HG03460 (cell line): Measurements from ENCODE around the gene SUSD1.
A peak's percentile ranks its signal among the peaks of the same experiment; 100 is the strongest.
"Not testable (repeated sequence)": the region's sequence is repeated elsewhere in the genome, so short reads cannot be mapped to it uniquely, and the experiment has no call there.

Experiments
- ATAC-seq: cut with Tn5 transposase; IDR thresholded peaks from one replicate; pipeline ENCODE4 v1.9.1; 2021; ENCODE audit not compliant: unreplicated experiment

The SUSD1 gene

GRCh38 chr9:112174965-112175795 lies at the start of gene SUSD1:
Gene SUSD1 (minus strand): TSS chr9:112175297. CDS start chr9:112175235, 62 bp downstream.
- ATAC-seq: peak; percentile 35

- peak; percentile 87 for ATAC-seq
Observed at GRCh38 chr9:112224401-112225289, 49.5 kb upstream of the SUSD1 start.

- peak; percentile 95 for ATAC-seq
Observed at GRCh38 chr9:112218908-112219307, 43.8 kb upstream of the SUSD1 start.

- no peak for ATAC-seq
Observed at GRCh38 chr9:112212926-112213325, 37.8 kb upstream of the SUSD1 start.

- ATAC-seq: no peak
Observed at GRCh38 chr9:112207451-112207850, 32.4 kb upstream of the SUSD1 start.

- ATAC-seq: no peak
Observed at GRCh38 chr9:112203536-112203935, 28.4 kb upstream of the SUSD1 start.

GRCh38 chr9:112200711-112201110 lies 25.6 kb upstream of the SUSD1 start:
- no peak for ATAC-seq

- no peak for ATAC-seq
Observed at GRCh38 chr9:112198646-112199045, 23.5 kb upstream of the SUSD1 start.

- ATAC-seq: no peak
Observed at GRCh38 chr9:112194969-112195431, 19.9 kb upstream of the SUSD1 start.

GRCh38 chr9:112193572-112194288 lies 18.6 kb upstream of the SUSD1 start:
- ATAC-seq: no peak

GRCh38 chr9:112190320-112190719 lies 15.2 kb upstream of the SUSD1 start:
- not testable (repeated sequence) for ATAC-seq

GRCh38 chr9:112188884-112189283 lies 13.8 kb upstream of the SUSD1 start:
- no peak for ATAC-seq

GRCh38 chr9:112187404-112187803 lies 12.3 kb upstream of the SUSD1 start:
- no peak for ATAC-seq

GRCh38 chr9:112186695-112187094 lies 11.6 kb upstream of the SUSD1 start:
- no peak for ATAC-seq

- ATAC-seq: no peak
Observed at GRCh38 chr9:112184946-112185345, 9.8 kb upstream of the SUSD1 start.

- no peak for ATAC-seq
Observed at GRCh38 chr9:112184221-112184620, 9.1 kb upstream of the SUSD1 start.

GRCh38 chr9:112180387-112180881 lies 5.3 kb upstream of the SUSD1 start:
- ATAC-seq: no peak

GRCh38 chr9:112179816-112180215 lies 4.7 kb upstream of the SUSD1 start:
- ATAC-seq: no peak

- no peak for ATAC-seq
Observed at GRCh38 chr9:112176524-112176923, 1.4 kb upstream of the SUSD1 start.

- ATAC-seq: no peak
Observed at GRCh38 chr9:112175796-112176315, 759 bp upstream of the SUSD1 start.
